Mesendoderm (in vitro differentiated cells): ENCODE data around the gene HAUS1.

Experiments used
- DNase-seq: peaks from one replicate; pipeline ENCODE4 v3.0.0; 2013
- H2AK5ac ChIP-seq: 2 replicates; pipeline ENCODE4 v1.6.1; 2013; ENCODE audit warnings: low read length, inconsistent platforms
- H2BK120ac ChIP-seq: 2 replicates; pipeline ENCODE4 v1.6.1; 2013; ENCODE audit warnings: low read depth, mild to moderate bottlenecking, low read length, moderate library complexity, mixed read lengths
- H2BK15ac ChIP-seq: replicated peaks from 2 replicates; pipeline ENCODE4 v1.6.1; 2013; ENCODE audit warnings: low read depth, mild to moderate bottlenecking, moderate library complexity
- H2BK5ac ChIP-seq: 2 replicates; pipeline ENCODE4 v1.6.1; 2013; ENCODE audit warnings: low read length, inconsistent platforms
- H3K18ac ChIP-seq: 2 replicates; pipeline ENCODE4 v1.6.1; 2013; ENCODE audit warnings: mild to moderate bottlenecking, low read length, mixed read lengths
- H3K23ac ChIP-seq: one replicate; pipeline ENCODE4 v1.6.1; 2013; ENCODE audit warnings: low read length
- H3K27ac ChIP-seq: 2 replicates; pipeline ENCODE4 v1.5.1; 2013; ENCODE audit warnings: low read depth, mild to moderate bottlenecking, inconsistent platforms, low read length, moderate library complexity
- H3K27me3 ChIP-seq: 2 replicates; pipeline ENCODE4 v1.6.1; 2013; ENCODE audit warnings: low read length, control low read depth, mild to moderate bottlenecking, inconsistent platforms; ENCODE audit not compliant: insufficient read depth, poor library complexity
- H3K36me3 ChIP-seq: 2 replicates; pipeline ENCODE4 v1.6.1; 2013; ENCODE audit warnings: low read length, inconsistent platforms; ENCODE audit not compliant: control insufficient read depth, insufficient read depth
- H3K4ac ChIP-seq: one replicate; pipeline ENCODE4 v1.6.1; 2013; ENCODE audit warnings: low read depth, mild to moderate bottlenecking, low read length, moderate library complexity
- H3K4me1 ChIP-seq: 2 replicates; pipeline ENCODE4 v1.6.1; 2013; ENCODE audit warnings: low read depth, low read length, inconsistent platforms; ENCODE audit not compliant: control insufficient read depth
- H3K4me2 ChIP-seq: 2 replicates; pipeline ENCODE4 v1.6.1; 2013; ENCODE audit warnings: low read length
- H3K4me3 ChIP-seq: 2 replicates; pipeline ENCODE4 v1.5.1; 2013; ENCODE audit warnings: mild to moderate bottlenecking, low read length
- H3K56ac ChIP-seq: one replicate; pipeline ENCODE4 v1.6.1; 2013; ENCODE audit warnings: low read length
- H3K79me1 ChIP-seq: 2 replicates; pipeline ENCODE4 v1.6.1; 2013; ENCODE audit warnings: low read length, inconsistent platforms
- H3K79me2 ChIP-seq: 2 replicates; pipeline ENCODE4 v1.6.1; 2013; ENCODE audit warnings: mild to moderate bottlenecking, low read length; ENCODE audit not compliant: control insufficient read depth, insufficient read depth
- H3K9ac ChIP-seq: 2 replicates; pipeline ENCODE4 v1.6.1; 2013; ENCODE audit warnings: low read length, inconsistent platforms
- H4K5ac ChIP-seq: one replicate; pipeline ENCODE4 v1.6.1; 2013; ENCODE audit warnings: low read length
- H4K8ac ChIP-seq: one replicate; pipeline ENCODE4 v1.6.1; 2013; ENCODE audit warnings: low read depth, mild to moderate bottlenecking, control low read depth, low read length, moderate library complexity
- WGBS: extraction: QIAGEN DNeasy Blood & Tissue Kit; methylation state at CpG from one replicate; pipeline ENCODE4 v1.1.7; 2013; ENCODE audit warnings: low lambda C conversion rate, missing lambda C conversion rate; ENCODE audit not compliant: insufficient coverage; ENCODE audit errors: extremely low coverage; 5-methylcytosine and 5-hydroxymethylcytosine counted together

Gene HAUS1

GRCh38 chr18:46134920-46135675, 30.9 kb downstream of the HAUS1 start:
- peak; percentile 22 for DNase-seq
- Histone ChIP-seq H3K4ac (no peak overlapping the region), H3K18ac (no peak overlapping the region), H3K27me3 (no peaks in the 10 kb centered on the region), H3K23ac (no peak overlapping the region), H3K36me3 (no peaks in the 10 kb centered on the region), H2BK120ac (no peak overlapping the region), H3K9ac (no peak overlapping the region), H2BK15ac (no peak overlapping the region), H3K79me2 (no peaks in the 10 kb centered on the region), H3K56ac (no peak overlapping the region), H2AK5ac (no peak overlapping the region), H3K4me3 (no peak overlapping the region), H3K4me1 (no peaks in the 10 kb centered on the region), H3K27ac (no peak overlapping the region), H2BK5ac (no peak overlapping the region), H4K5ac (no peak overlapping the region), H3K4me2 (no peak overlapping the region), H4K8ac (no peak overlapping the region), H3K79me1 (no peaks in the 10 kb centered on the region)
- no CpG with 5 or more reads among the region's 9 CpGs for WGBS

- H2AK5ac ChIP-seq: no peak overlapping the region
- no CpG with 5 or more reads among the region's 4 CpGs for WGBS
- no peak overlapping the region for H3K9ac ChIP-seq
Measured at GRCh38 chr18:46140173-46140572, 36.0 kb downstream of the HAUS1 start.

GRCh38 chr18:46141199-46141598, 37.0 kb downstream of the HAUS1 start:
- H3K79me2 ChIP-seq: no peaks in the 10 kb centered on the region
- no peaks in the 10 kb centered on the region for H3K4me1 ChIP-seq
- no peaks in the 10 kb centered on the region for H3K27me3 ChIP-seq
- H2BK15ac ChIP-seq: no peak overlapping the region
- H3K79me1 ChIP-seq: no peaks in the 10 kb centered on the region
- no peak overlapping the region for H3K23ac ChIP-seq
- H3K56ac ChIP-seq: no peak overlapping the region
- H3K9ac ChIP-seq: no peak overlapping the region
- H4K8ac ChIP-seq: no peak overlapping the region
- no peak overlapping the region for H2BK120ac ChIP-seq
- H2AK5ac ChIP-seq: no peak overlapping the region
- H3K18ac ChIP-seq: no peak overlapping the region
- DNase-seq: no peak
- no peak overlapping the region for H4K5ac ChIP-seq
- H3K27ac ChIP-seq: no peak overlapping the region
- no peak overlapping the region for H3K4me2 ChIP-seq
- H3K4ac ChIP-seq: no peak overlapping the region
- WGBS: no CpG with 5 or more reads among the region's 4 CpGs
- no peaks in the 10 kb centered on the region for H3K36me3 ChIP-seq
- no peak overlapping the region for H2BK5ac ChIP-seq
- no peak overlapping the region for H3K4me3 ChIP-seq

More at GRCh38 chr18:46140173-46140572, 36.0 kb downstream of the HAUS1 start:
- no peaks in the 10 kb centered on the region for H3K79me2 ChIP-seq
- no peak overlapping the region for H4K8ac ChIP-seq
- no peak overlapping the region for H2BK120ac ChIP-seq
- no peak overlapping the region for H3K56ac ChIP-seq
- H3K4me1 ChIP-seq: no peaks in the 10 kb centered on the region
- no peak for DNase-seq
- no peak overlapping the region for H3K4me3 ChIP-seq
- H2BK5ac ChIP-seq: no peak overlapping the region
- no peak overlapping the region for H3K4ac ChIP-seq
- H2BK15ac ChIP-seq: no peak overlapping the region
- no peak overlapping the region for H3K18ac ChIP-seq
- H3K36me3 ChIP-seq: no peaks in the 10 kb centered on the region
- H3K4me2 ChIP-seq: no peak overlapping the region
- no peak overlapping the region for H3K27ac ChIP-seq
- H3K27me3 ChIP-seq: no peaks in the 10 kb centered on the region
- no peak overlapping the region for H4K5ac ChIP-seq
- no peak overlapping the region for H3K23ac ChIP-seq
- H3K79me1 ChIP-seq: no peaks in the 10 kb centered on the region

- WGBS: no CpG with 5 or more reads among the region's 2 CpGs
Measured at GRCh38 chr18:46148810-46149209, 44.6 kb downstream of the HAUS1 start.

GRCh38 chr18:46152436-46152807, 48.2 kb downstream of the HAUS1 start:
- H3K4me1 ChIP-seq: no peaks in the 10 kb centered on the region
- no peak for DNase-seq
- H3K4ac ChIP-seq: no peak overlapping the region
- no peaks in the 10 kb centered on the region for H3K79me1 ChIP-seq
- no peak overlapping the region for H3K18ac ChIP-seq
- no peak overlapping the region for H2AK5ac ChIP-seq
- H2BK5ac ChIP-seq: no peak overlapping the region
- no peak overlapping the region for H3K23ac ChIP-seq
- no CpG with 5 or more reads among the region's 7 CpGs for WGBS
- H3K36me3 ChIP-seq: no peaks in the 10 kb centered on the region
- no peak overlapping the region for H4K5ac ChIP-seq
- no peak overlapping the region for H3K27ac ChIP-seq
- no peak overlapping the region for H3K4me2 ChIP-seq
- H4K8ac ChIP-seq: no peak overlapping the region
- H2BK15ac ChIP-seq: no peak overlapping the region
- no peaks in the 10 kb centered on the region for H3K79me2 ChIP-seq
- H3K4me3 ChIP-seq: no peak overlapping the region
- H3K56ac ChIP-seq: peak overlapping the region; percentile 18
- H3K27me3 ChIP-seq: no peaks in the 10 kb centered on the region
- H2BK120ac ChIP-seq: no peak overlapping the region
- H3K9ac ChIP-seq: no peak overlapping the region

More at GRCh38 chr18:46148810-46149209, 44.6 kb downstream of the HAUS1 start:
- Histone ChIP-seq H2BK5ac (no peak overlapping the region), H3K27me3 (no peaks in the 10 kb centered on the region), H3K23ac (no peak overlapping the region), H4K5ac (no peak overlapping the region), H3K36me3 (no peaks in the 10 kb centered on the region), H3K79me2 (no peaks in the 10 kb centered on the region), H3K79me1 (no peaks in the 10 kb centered on the region), H2BK15ac (no peak overlapping the region), H3K18ac (no peak overlapping the region), H2BK120ac (no peak overlapping the region), H2AK5ac (no peak overlapping the region), H4K8ac (no peak overlapping the region), H3K4me2 (no peak overlapping the region), H3K4me1 (no peaks in the 10 kb centered on the region), H3K9ac (no peak overlapping the region), H3K4ac (no peak overlapping the region), H3K56ac (peak overlapping the region; percentile 9), H3K4me3 (no peak overlapping the region), H3K27ac (no peak overlapping the region)
- DNase-seq: peak; percentile 88
